GM23248 (cell line): ENCODE measurements around the gene ITFG1. TPM values are rescaled to one million over a fixed set of nuclear protein-coding genes. Genes with fewer than 3 reads are reported as not detected.
"Not testable (repeated sequence)": the region's sequence is repeated elsewhere in the genome, so short reads cannot be mapped to it uniquely, and the experiment has no call there.

Experiments used
- DNase-seq: peaks from one replicate; pipeline ENCODE4 v3.0.0-alpha.2; 2015
- H2AFZ ChIP-seq: fragments of 200-600 bp; sonication (generic); 2 replicates; pipeline ENCODE4 v1.6.1; 2016; ENCODE audit warnings: antibody characterized with exemption
- H3F3A ChIP-seq: fragments of 200-600 bp; sonication (generic); 2 replicates; pipeline ENCODE4 v1.6.1; 2016; ENCODE audit warnings: mild to moderate bottlenecking, antibody characterized with exemption, mixed run types; ENCODE audit not compliant: insufficient read depth
- H3K27ac ChIP-seq: fragments of 200-600 bp; sonication (generic); 2 replicates; pipeline ENCODE4 v1.5.1; 2016; ENCODE audit warnings: mild to moderate bottlenecking
- H3K27me3 ChIP-seq: fragments of 200-600 bp; sonication (generic); replicated peaks from 2 replicates; pipeline ENCODE4 v1.6.1; 2016; ENCODE audit warnings: mild to moderate bottlenecking; ENCODE audit not compliant: insufficient read depth
- H3K36me3 ChIP-seq: fragments of 200-600 bp; sonication (generic); 2 replicates; pipeline ENCODE4 v1.6.1; 2016; ENCODE audit warnings: low read depth, mild to moderate bottlenecking
- H3K4me1 ChIP-seq: fragments of 200-600 bp; sonication (generic); 2 replicates; pipeline ENCODE4 v1.6.1; 2016; ENCODE audit warnings: mild to moderate bottlenecking; ENCODE audit not compliant: insufficient read depth
- H3K4me2 ChIP-seq: fragments of 200-600 bp; sonication (generic); one replicate; pipeline ENCODE4 v1.6.1; 2016; ENCODE audit warnings: mild to moderate bottlenecking; ENCODE audit not compliant: unreplicated experiment
- H3K4me3 ChIP-seq: fragments of 200-600 bp; sonication (generic); 2 replicates; pipeline ENCODE4 v1.5.1; 2016; ENCODE audit warnings: mild to moderate bottlenecking
- H3K79me2 ChIP-seq: fragments of 200-600 bp; sonication (generic); 2 replicates; pipeline ENCODE4 v1.6.1; 2016; ENCODE audit warnings: mild to moderate bottlenecking; ENCODE audit not compliant: insufficient read depth
- H3K9ac ChIP-seq: fragments of 200-600 bp; sonication (generic); 2 replicates; pipeline ENCODE4 v1.6.1; 2016; ENCODE audit warnings: mild to moderate bottlenecking
- H3K9me2 ChIP-seq: fragments of 200-600 bp; sonication (generic); 2 replicates; pipeline ENCODE4 v1.6.1; 2016; ENCODE audit warnings: mixed run types, mild to moderate bottlenecking, moderate library complexity; ENCODE audit not compliant: insufficient read depth
- H3K9me3 ChIP-seq: fragments of 200-600 bp; sonication (generic); one replicate; pipeline ENCODE4 v1.6.1; 2017; ENCODE audit warnings: low read depth
- H4K20me1 ChIP-seq: fragments of 200-600 bp; sonication (generic); 2 replicates; pipeline ENCODE4 v1.6.0; 2016; ENCODE audit not compliant: insufficient read depth
- EZH2 ChIP-seq: fragments of 200-600 bp; sonication (generic); IDR thresholded peaks from 2 replicates; pipeline ENCODE4 v1.6.1; 2018; ENCODE audit warnings: antibody characterized with exemption, mild to moderate bottlenecking; ENCODE audit not compliant: insufficient read depth, poor library complexity, severe bottlenecking
- EZH2phosphoT487 ChIP-seq: fragments of 200-600 bp; sonication (generic); IDR thresholded peaks from 2 replicates; pipeline ENCODE4 v1.6.1; 2018; ENCODE audit warnings: antibody characterized with exemption, moderate library complexity, mild to moderate bottlenecking, low read depth; ENCODE audit not compliant: insufficient read depth
- WGBS, 2 experiments: methylation state at CpG; one replicate each; pipeline ENCODE4 v1.1.6; 2015 to 2017; ENCODE audit warnings: low lambda C conversion rate in 2 of 2, low coverage in 1 of 2; ENCODE audit errors: missing lambda C conversion rate in 2 of 2; 5-methylcytosine and 5-hydroxymethylcytosine counted together
- in situ Hi-C: fragments of 300-500 bp; cut with MboI; formaldehyde crosslinking; loops from 2 replicates; pipeline ENCODE4 v1.15.0; 2020
- polyA plus RNA-seq: library from polyadenylated mRNA; unstranded; fragments of >200 nt; fragmentation: Nextera tagmentation; extraction: Ambion mirVana; gene quantifications from 2 replicates; pipeline ENCODE4 v1.2.1, GENCODE V29; 2016
- total RNA-seq: library from RNA; depleted of rRNA; stranded (reverse); fragments of >200 nt; shearing (Covaris generic); gene quantifications from 2 replicates; pipeline ENCODE4 v1.2.3, GENCODE V29; 2014

ITFG1 gene
- total and polyA plus RNA-seq, 2 experiments from 2014 or later, result 78.2 to 111 TPM

GRCh38 chr16:47470211-47470610 is 9.3 kb upstream of the ITFG1 start:
- Histone ChIP-seq H4K20me1 (no peaks in the 10 kb centered on the region), H3K9me3 (no peaks in the 10 kb centered on the region), H3K4me1 (no peaks in the 10 kb centered on the region), H3K36me3 (no peaks in the 10 kb centered on the region), H3K4me2 (no peak overlapping the region), H3K27ac (no peak overlapping the region), H2AFZ (no peak overlapping the region), H3K79me2 (peaks cover 77% of the 10 kb centered on the region), H3F3A (no peaks in the 10 kb centered on the region), H3K9me2 (no peaks in the 10 kb centered on the region), H3K27me3 (no peaks in the 10 kb centered on the region), H3K4me3 (no peak overlapping the region), H3K9ac (no peak overlapping the region)
- in situ Hi-C loops, result no loop called here
- TF ChIP-seq EZH2 (no peak), EZH2phosphoT487 (no peak)
- 94 to 97% methylated on average over 7 of the region's 7 CpGs for WGBS, 2 experiments
- DNase-seq, result no peak

GRCh38 chr16:47469227-47469626 is 8.4 kb upstream of the ITFG1 start:
- no peak overlapping the region for H3K27ac ChIP-seq
- H2AFZ ChIP-seq, result no peak overlapping the region
- 56 to 69% methylated on average over 1 of the region's 1 CpG for WGBS, 2 experiments

GRCh38 chr16:47468070-47468689 is 7.3 kb upstream of the ITFG1 start:
- H3K9ac ChIP-seq, DNase-seq, H3K9me3 ChIP-seq, H3K9me2 ChIP-seq, H3K4me2 ChIP-seq, H3K27ac ChIP-seq, H3F3A ChIP-seq, in situ Hi-C loops, H3K4me1 ChIP-seq, H3K36me3 ChIP-seq, H3K27me3 ChIP-seq, H4K20me1 ChIP-seq, H2AFZ ChIP-seq, H3K4me3 ChIP-seq: not testable (repeated sequence)
- 95 to 99% methylated on average over 7 of the region's 7 CpGs for WGBS, 2 experiments
- H3K79me2 ChIP-seq, result peaks cover 71% of the 10 kb centered on the region

More at GRCh38 chr16:47469227-47469626, 8.4 kb upstream of the ITFG1 start:
- Histone ChIP-seq H3K27me3 (no peaks in the 10 kb centered on the region), H3F3A (no peaks in the 10 kb centered on the region), H3K9me3 (no peaks in the 10 kb centered on the region), H3K4me3 (no peak overlapping the region), H3K4me1 (0 out of 2 replicates have a peak, but pooled peaks cover under 1% of the 10 kb centered on the region), H3K79me2 (peaks cover 69% of the 10 kb centered on the region), H3K36me3 (no peaks in the 10 kb centered on the region), H4K20me1 (no peaks in the 10 kb centered on the region), H3K9me2 (no peaks in the 10 kb centered on the region), H3K4me2 (no peak overlapping the region), H3K9ac (no peak overlapping the region)
- DNase-seq, result no peak
- in situ Hi-C loops, result no loop called here
- no peak for TF ChIP-seq EZH2
- TF ChIP-seq EZH2phosphoT487, result no peak

GRCh38 chr16:47467501-47467900 is 6.6 kb upstream of the ITFG1 start:
- Histone ChIP-seq H3K4me1 (peaks cover 9% of the 10 kb centered on the region; the same call in 1 of the 2 replicates), H3K36me3 (no peaks in the 10 kb centered on the region), H3K9me3 (no peaks in the 10 kb centered on the region), H3K4me2 (no peak overlapping the region), H3K27me3 (no peaks in the 10 kb centered on the region), H3F3A (no peaks in the 10 kb centered on the region), H3K9me2 (no peaks in the 10 kb centered on the region), H3K4me3 (no peak overlapping the region), H4K20me1 (no peaks in the 10 kb centered on the region), H3K27ac (no peak overlapping the region), H3K79me2 (peaks cover 76% of the 10 kb centered on the region), H3K9ac (no peak overlapping the region), H2AFZ (no peak overlapping the region)
- DNase-seq, result no peak
- no peak for TF ChIP-seq EZH2
- TF ChIP-seq EZH2phosphoT487, result no peak
- in situ Hi-C loops, result no loop called here
- 95 to 98% methylated on average over 2 of the region's 2 CpGs for WGBS, 2 experiments
